Smooth muscle cell (in vitro differentiated cells): Measurements from ENCODE around the gene BAHCC1. TPM values are rescaled to one million over a fixed set of nuclear protein-coding genes. Genes with fewer than 3 reads are reported as not detected.

ENCODE experiments used
- DNase-seq: peaks from one replicate; lab custom pipeline; 2025; ENCODE audit not compliant: unreplicated experiment; lab: John Stamatoyannopoulos, UW
- H2AFZ ChIP-seq: fragments of 200-600 bp; sonication (generic); 2 replicates; pipeline ENCODE4 v1.6.0; 2016; ENCODE audit warnings: antibody characterized with exemption, low read depth, mild to moderate bottlenecking
- H3F3A ChIP-seq: fragments of 200-600 bp; sonication (generic); 2 replicates; pipeline ENCODE4 v1.6.0; 2017; ENCODE audit warnings: antibody characterized with exemption, low read depth
- H3K27ac ChIP-seq: fragments of 200-600 bp; sonication (generic); 2 replicates; pipeline ENCODE4 v1.5.1; 2016; ENCODE audit warnings: low read depth, mild to moderate bottlenecking
- H3K27me3 ChIP-seq: fragments of 200-600 bp; sonication (generic); 2 replicates; pipeline ENCODE4 v1.6.1; 2016; ENCODE audit warnings: low read depth, mild to moderate bottlenecking
- H3K36me3 ChIP-seq: fragments of 200-600 bp; sonication (generic); 2 replicates; pipeline ENCODE4 v1.5.1; 2016; ENCODE audit warnings: low read depth
- H3K4me1 ChIP-seq: fragments of 200-600 bp; sonication (generic); 2 replicates; pipeline ENCODE4 v1.5.1; 2016; ENCODE audit warnings: low read depth
- H3K4me2 ChIP-seq: fragments of 200-600 bp; sonication (generic); 2 replicates; pipeline ENCODE4 v1.6.0; 2016; ENCODE audit warnings: mild to moderate bottlenecking
- H3K4me3 ChIP-seq: fragments of 200-600 bp; sonication (generic); 2 replicates; pipeline ENCODE4 v1.5.1; 2016; ENCODE audit warnings: mild to moderate bottlenecking
- H3K79me2 ChIP-seq: fragments of 200-600 bp; sonication (generic); 2 replicates; pipeline ENCODE4 v1.6.0; 2016; ENCODE audit warnings: low read depth, mild to moderate bottlenecking
- H3K9ac ChIP-seq: fragments of 200-600 bp; sonication (generic); 2 replicates; pipeline ENCODE4 v1.6.0; 2016; ENCODE audit warnings: low read depth
- H3K9me3 ChIP-seq: fragments of 200-600 bp; sonication (generic); replicated peaks from 2 replicates; pipeline ENCODE4 v1.5.1; 2016; ENCODE audit warnings: low read depth
- H4K20me1 ChIP-seq: fragments of 200-600 bp; sonication (generic); 2 replicates; pipeline ENCODE4 v1.6.0; 2016; ENCODE audit warnings: low read depth
- CTCF ChIP-seq: fragments of 200-600 bp; sonication (generic); IDR thresholded peaks from 2 replicates; pipeline ENCODE4 v1.5.1; 2017; ENCODE audit warnings: borderline replicate concordance, mild to moderate bottlenecking, antibody characterized with exemption; ENCODE audit not compliant: insufficient read depth, poor library complexity, severe bottlenecking
- WGBS: methylation state at CpG from one replicate; pipeline ENCODE4 v1.1.7; 2016; ENCODE audit warnings: low lambda C conversion rate; 5-methylcytosine and 5-hydroxymethylcytosine counted together
- polyA plus RNA-seq: library from polyadenylated mRNA; unstranded; fragments of >200 nt; fragmentation: Nextera tagmentation; extraction: Ambion mirVana; gene quantifications from 2 replicates; pipeline ENCODE4 v1.2.1, GENCODE V29; 2016
- total RNA-seq: library from RNA; depleted of rRNA; stranded (reverse); fragments of >200 nt; gene quantifications from 2 replicates; pipeline ENCODE4 v1.2.3, GENCODE V29; 2014

BAHCC1 gene
- total and polyA plus RNA-seq, 2 experiments from 2014 or later: 3.2 to 4.6 TPM

DNA sequence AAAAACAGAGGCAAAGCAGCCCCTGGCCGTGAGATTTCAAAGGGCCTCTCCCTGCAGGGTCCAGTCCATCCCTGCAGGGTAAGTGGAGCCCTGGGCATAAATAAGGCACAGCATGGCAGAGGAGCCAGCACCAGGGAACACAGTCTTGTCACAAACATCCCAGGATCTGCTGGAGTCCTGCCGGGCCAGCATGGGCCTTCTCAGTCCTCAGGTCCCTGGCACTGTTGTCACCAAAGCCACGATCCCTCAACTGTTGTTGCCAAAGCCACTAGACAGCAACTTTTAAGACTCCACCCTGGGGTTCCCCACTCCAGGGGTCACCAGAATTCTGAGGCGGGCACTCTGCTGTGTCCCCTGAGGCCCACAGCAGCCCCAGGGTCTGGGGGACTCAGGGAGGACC is 47.8 kb upstream of the BAHCC1 start:
- Histone ChIP-seq H4K20me1 (peaks cover 14% of the 10 kb centered on the region), H3K27me3 (no peaks in the 10 kb centered on the region), H3K4me2 (peak overlapping the region; percentile 99), H2AFZ (no peak overlapping the region), H3K36me3 (no peaks in the 10 kb centered on the region), H3K27ac (no peak overlapping the region), H3K9ac (no peak overlapping the region), H3K79me2 (peaks cover 42% of the 10 kb centered on the region), H3K4me1 (peaks cover 13% of the 10 kb centered on the region), H3K9me3 (no peaks in the 10 kb centered on the region), H3F3A (no peaks in the 10 kb centered on the region), H3K4me3 (no peak overlapping the region)
- WGBS: 75% methylated on average over 4 of the region's 4 CpGs
- no peak for DNase-seq
- TF ChIP-seq CTCF: no peak

GRCh38 chr17:81348097-81349055 is 46.9 kb upstream of the BAHCC1 start:
- Histone ChIP-seq H3K9me3 (no peaks in the 10 kb centered on the region), H3K36me3 (no peaks in the 10 kb centered on the region), H3K4me3 (no peak overlapping the region), H3F3A (no peaks in the 10 kb centered on the region), H3K9ac (no peak overlapping the region), H3K79me2 (peaks cover 33% of the 10 kb centered on the region), H3K4me1 (peaks cover 8% of the 10 kb centered on the region), H4K20me1 (peaks cover 5% of the 10 kb centered on the region), H3K27me3 (no peaks in the 10 kb centered on the region), H2AFZ (no peak overlapping the region), H3K4me2 (no peak overlapping the region), H3K27ac (no peak overlapping the region)
- no peak for TF ChIP-seq CTCF
- no peak for DNase-seq
- 94% methylated on average over 21 of the region's 21 CpGs for WGBS

- Histone ChIP-seq H3K9ac (no peak overlapping the region), H4K20me1 (no peaks in the 10 kb centered on the region)
- WGBS: 77% methylated on average over 28 of the region's 28 CpGs
Observed at GRCh38 chr17:81349397-81350319, 45.6 kb upstream of the BAHCC1 start.

More at GRCh38 chr17:81349397-81350319, 45.6 kb upstream of the BAHCC1 start:
- Histone ChIP-seq H3K27ac (no peak overlapping the region), H3K27me3 (no peaks in the 10 kb centered on the region), H3K4me3 (no peak overlapping the region), H3K79me2 (peaks cover 20% of the 10 kb centered on the region), H2AFZ (no peak overlapping the region), H3K9me3 (no peaks in the 10 kb centered on the region), H3K4me2 (peak overlapping the region; percentile 13), H3F3A (no peaks in the 10 kb centered on the region), H3K36me3 (no peaks in the 10 kb centered on the region), H3K4me1 (peaks cover 8% of the 10 kb centered on the region)
- no peak for DNase-seq
- no peak for TF ChIP-seq CTCF
